Fibroblast of the aortic adventitia (primary cell): ENCODE measurements around the gene ZNF581. TPM values are rescaled to one million over a fixed set of nuclear protein-coding genes. Genes with fewer than 3 reads are reported as not detected.
A peak's percentile ranks its signal among the peaks of the same experiment; 100 is the strongest.

Experiments used
- DNase-seq: peaks from one replicate; pipeline ENCODE4 v3.0.0-alpha.2; 2010; ENCODE audit warnings: low read depth
- H3K4me3 ChIP-seq: 2 replicates; pipeline ENCODE4 v1.5.1; 2011; ENCODE audit warnings: low read depth, mild to moderate bottlenecking, control low read depth, low read length, moderate library complexity
- CTCF ChIP-seq: IDR thresholded peaks from 2 replicates; pipeline ENCODE4 v1.5.1; 2011; ENCODE audit warnings: mild to moderate bottlenecking, low read length, control low read depth, inconsistent platforms; ENCODE audit not compliant: insufficient read depth
- total RNA-seq: library from RNA; depleted of rRNA; stranded (reverse); fragments of >200 nt; gene quantifications from 2 replicates; pipeline ENCODE4 v1.2.3, GENCODE V29; 2012; ENCODE audit warnings: low replicate concordance

Gene ZNF581
- total RNA-seq, 1 donor = 13.9 TPM

- no peak for DNase-seq
- no peak overlapping the region for H3K4me3 ChIP-seq
- TF ChIP-seq CTCF = no peak
Observed at GRCh38 chr19:55615543-55616394, 27.7 kb upstream of the ZNF581 start.

DNA sequence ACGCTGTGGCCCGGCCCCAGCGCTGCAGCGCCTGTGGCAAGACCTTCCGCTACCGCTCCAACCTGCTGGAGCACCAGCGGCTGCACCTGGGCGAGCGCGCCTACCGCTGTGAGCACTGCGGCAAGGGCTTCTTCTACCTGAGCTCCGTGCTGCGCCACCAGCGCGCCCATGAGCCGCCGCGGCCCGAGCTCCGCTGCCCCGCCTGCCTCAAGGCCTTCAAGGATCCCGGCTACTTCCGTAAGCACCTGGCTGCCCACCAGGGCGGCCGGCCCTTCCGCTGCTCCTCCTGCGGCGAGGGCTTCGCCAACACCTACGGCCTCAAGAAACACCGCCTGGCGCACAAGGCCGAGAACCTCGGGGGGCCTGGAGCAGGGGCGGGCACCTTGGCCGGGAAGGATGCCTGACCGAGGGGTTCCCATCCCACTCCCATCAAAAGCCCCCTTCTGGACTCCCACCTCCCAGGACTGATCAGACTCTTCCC lies 27.0 kb upstream of the ZNF581 start:
- no peak overlapping the region for H3K4me3 ChIP-seq
- DNase-seq = no peak
- no peak for TF ChIP-seq CTCF

GRCh38 chr19:55617426-55617825 lies 26.0 kb upstream of the ZNF581 start:
- DNase-seq = no peak
- TF ChIP-seq CTCF = no peak
- H3K4me3 ChIP-seq = no peak overlapping the region

DNA sequence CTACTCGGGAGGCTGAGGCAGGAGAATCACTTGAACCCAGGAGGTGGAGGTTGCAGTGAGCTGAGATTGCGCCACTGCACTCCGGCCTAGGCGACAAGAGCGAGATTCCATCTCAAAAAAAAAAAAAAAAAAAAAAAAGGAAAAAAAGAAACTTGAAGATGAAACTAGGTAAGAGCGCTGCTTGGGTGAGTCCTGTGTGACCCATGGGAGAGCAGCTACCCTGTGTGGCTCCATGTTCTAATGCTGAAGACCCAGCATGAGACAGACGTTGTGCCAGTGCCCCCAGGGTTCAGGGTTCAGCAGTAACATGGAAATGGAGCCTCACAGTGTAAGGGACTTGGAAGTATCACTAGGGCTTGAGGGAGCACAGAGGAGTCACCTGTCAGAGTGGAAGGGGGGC lies 25.0 kb upstream of the ZNF581 start:
- H3K4me3 ChIP-seq = no peak overlapping the region
- no peak for DNase-seq
- TF ChIP-seq CTCF = no peak

DNA sequence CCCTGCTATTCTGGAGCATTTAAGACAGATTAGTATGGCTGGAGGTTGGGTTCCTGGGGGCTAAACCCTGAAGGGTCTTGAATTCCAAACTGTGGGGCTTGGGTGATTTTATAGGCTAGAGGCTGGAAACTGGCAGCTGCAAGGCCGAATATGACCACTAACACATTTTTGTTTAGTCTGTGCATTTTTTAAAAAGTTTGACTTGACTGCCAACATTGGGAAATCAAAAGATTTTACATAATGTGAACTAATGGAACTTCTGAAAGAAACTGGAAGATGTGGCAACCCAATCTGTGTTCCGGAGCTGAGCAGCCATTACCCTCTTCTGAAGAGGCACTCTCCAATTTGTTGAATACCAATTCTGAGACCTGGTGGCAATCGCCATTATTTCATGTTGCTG lies 24.2 kb upstream of the ZNF581 start:
- no peak overlapping the region for H3K4me3 ChIP-seq
- DNase-seq = peak; percentile 38
- TF ChIP-seq CTCF = no peak

DNA sequence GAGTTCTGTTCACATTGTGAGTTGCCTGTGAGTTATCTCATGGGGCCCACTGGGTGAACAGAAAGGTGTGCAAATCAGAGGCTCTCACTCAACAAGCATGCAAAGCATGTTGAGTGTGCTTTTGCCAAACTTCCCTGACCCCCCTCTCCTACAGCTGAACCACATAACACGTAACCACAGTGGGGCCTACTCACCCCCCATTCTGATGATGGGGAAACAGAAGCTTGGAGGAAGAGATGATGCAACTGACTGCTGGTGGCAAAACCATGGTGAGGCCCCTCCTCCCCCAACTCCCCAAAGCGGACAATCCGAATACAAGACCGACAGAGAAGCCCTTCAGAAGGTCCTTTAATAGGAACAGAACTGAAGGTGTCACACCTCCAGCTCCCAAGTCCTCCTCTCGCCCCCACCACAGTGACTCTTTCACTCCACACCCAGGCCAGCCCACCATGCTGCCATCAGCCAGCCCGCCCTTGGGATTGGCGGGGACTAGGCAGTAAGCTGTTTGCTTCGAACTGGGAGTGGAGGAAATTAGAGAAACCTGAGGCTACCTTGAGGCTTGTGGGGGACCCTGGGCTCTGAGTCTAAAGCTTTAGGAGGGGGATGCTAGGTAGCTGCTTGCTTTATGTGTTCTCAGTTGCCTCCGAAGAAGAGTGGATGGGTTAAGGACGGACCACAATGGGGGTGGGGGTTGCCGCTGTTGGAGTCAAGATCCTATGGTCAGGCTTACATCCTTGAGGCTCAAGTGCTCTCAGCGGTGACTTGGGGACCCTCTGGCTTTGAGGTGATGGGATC lies 22.8 kb upstream of the ZNF581 start:
- TF ChIP-seq CTCF = no peak
- no peak for DNase-seq
- no peak overlapping the region for H3K4me3 ChIP-seq
